ENCODE data around the gene ENC1. TPM values are rescaled to one million over a fixed set of nuclear protein-coding genes. Genes with fewer than 3 reads are reported as not detected.

The ENC1 gene
- total RNA-seq, 1 experiment from 2014 or later, result 51.5 TPM

DNA sequence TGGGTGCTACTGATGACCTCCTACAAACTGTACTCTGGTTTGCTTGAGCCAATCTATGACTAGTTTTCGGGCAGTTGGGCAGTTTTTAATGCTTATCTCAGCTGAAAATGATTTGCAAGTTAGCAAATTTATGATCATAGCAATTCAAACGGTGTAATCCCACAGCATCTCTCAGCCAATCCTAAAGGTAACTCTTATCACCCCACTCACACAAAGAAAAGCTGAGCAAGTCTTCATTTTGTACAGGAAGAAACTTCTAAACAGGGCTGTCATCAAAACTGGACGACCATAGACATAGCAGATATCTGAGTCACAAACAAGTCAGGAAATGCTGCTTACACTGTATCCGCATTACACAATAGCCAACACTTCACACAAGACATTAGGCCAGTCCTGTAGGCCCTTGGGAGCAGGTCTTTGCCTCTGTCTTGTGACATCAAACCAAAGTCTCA is 2.6 kb upstream of the ENC1 start:
- H3K4me3 ChIP-seq (ENCODE audit: insufficient read depth, low read depth, low read length), result no peak overlapping the region
- peaks cover 25% of the 10 kb centered on the region for H3K27me3 ChIP-seq (ENCODE audit: control insufficient read depth, insufficient read depth, low read length)
- H3K36me3 ChIP-seq (replicated peaks; ENCODE audit: control insufficient read depth, insufficient read depth, low read length), result no peaks in the 10 kb centered on the region
- no peak for DNase-seq

DNA sequence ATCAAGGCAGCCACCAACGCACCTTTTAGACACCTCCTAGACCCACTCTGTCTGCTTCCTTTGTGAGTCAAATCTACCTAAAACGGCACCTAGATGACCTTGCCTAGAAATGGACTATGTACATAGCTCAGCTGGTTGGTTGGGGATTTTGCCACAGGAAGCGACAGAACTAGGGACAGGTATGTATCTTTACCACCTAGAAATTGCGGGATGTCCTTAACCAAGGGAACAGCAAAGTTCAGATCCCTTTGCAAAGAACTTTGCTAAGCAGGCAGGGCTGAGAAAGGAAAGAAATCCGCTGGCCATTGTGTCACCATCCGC is 2.0 kb upstream of the ENC1 start:
- Histone ChIP-seq H3K27me3 (ENCODE audit: control insufficient read depth, insufficient read depth, low read length) (peaks cover 25% of the 10 kb centered on the region), H3K4me3 (ENCODE audit: insufficient read depth, low read depth, low read length) (no peak overlapping the region), H3K36me3 (replicated peaks; ENCODE audit: control insufficient read depth, insufficient read depth, low read length) (no peaks in the 10 kb centered on the region)
- DNase-seq, result no peak

DNA sequence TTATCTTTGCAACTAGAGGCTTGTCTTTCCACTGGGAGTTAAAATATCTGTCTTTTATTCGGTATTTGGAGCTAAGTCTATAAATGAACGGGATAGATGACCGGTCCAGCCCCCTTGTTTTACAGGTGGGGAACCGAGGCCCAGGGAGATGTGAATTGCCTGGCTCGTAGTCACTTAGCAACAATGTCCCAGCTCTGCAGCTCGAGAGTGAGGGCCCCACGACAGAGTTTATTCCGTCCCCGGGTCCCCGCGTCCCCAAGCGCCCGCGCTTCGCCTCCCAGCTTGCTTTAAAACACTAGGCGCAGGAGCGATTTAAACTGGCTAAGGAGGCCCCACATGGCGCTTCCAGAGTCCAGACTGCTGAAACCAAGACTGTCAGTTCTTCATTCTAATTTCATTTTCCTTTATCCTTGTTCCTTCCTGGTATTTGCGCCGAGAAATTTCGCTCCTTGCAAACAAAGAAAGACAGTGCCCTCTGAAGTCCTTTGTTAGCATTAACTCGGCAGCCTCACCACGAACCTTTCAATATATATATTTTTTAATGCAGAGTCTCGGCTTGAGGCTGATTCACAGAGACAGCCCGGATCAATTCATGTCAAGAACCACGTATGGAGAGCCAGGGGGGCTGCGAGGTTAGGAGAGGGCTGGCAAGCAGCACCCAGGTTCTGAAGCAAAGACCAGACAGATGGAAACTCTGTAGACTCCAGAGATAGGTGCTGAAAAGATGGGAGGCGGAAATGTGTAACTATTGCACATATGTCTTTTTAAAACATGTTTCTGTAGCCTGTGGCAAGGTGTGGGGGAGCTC is 1.4 kb upstream of the ENC1 start:
- Histone ChIP-seq H3K27me3 (ENCODE audit: control insufficient read depth, insufficient read depth, low read length) (peaks cover 25% of the 10 kb centered on the region), H3K36me3 (replicated peaks; ENCODE audit: control insufficient read depth, insufficient read depth, low read length) (no peaks in the 10 kb centered on the region), H3K4me3 (ENCODE audit: insufficient read depth, low read depth, low read length) (peak overlapping the region; percentile 96)
- peak; percentile 35 for DNase-seq

DNA sequence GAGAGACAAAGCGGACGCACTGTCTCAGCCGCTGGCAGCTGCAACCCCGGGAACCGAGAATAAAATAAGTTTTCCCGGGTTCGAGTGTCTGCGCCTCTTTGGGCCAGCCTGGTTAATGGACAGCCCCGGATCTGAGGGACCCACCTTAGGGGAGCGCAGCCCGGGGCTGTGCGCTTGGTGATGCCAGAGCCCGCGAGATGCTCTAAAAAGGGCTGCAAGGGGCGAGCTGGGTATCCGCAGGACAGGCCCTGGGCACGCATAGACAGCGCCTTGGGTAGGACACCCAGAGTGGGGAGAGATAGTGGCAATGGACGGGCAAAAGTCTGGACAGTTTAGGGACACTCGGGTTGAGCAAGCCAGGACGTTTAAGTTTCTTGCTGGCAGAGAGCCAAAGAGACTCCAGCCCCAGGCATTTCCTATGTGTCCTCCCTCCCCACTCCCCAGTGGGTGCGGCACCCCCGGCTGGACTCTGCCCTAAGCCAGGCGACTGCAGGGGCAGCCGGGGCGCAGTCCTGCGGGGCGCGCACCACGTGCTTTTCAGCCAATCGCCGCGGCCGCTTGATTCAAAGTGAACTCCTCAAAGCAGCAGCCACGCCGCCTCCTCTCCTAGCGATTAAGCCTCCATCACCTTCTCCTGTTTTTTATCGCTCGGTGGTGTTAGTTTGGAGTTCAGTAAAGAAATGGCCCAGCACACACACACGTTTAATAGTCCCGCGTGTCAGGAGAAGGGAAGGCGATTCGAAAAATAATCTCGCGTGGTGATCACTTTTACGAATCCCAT is 616 bp upstream of the ENC1 start:
- peak; percentile 80 for DNase-seq
- peak overlapping the region; percentile 96 for H3K4me3 ChIP-seq (ENCODE audit: insufficient read depth, low read depth, low read length)
- H3K36me3 ChIP-seq (replicated peaks; ENCODE audit: control insufficient read depth, insufficient read depth, low read length), result no peaks in the 10 kb centered on the region
- H3K27me3 ChIP-seq (ENCODE audit: control insufficient read depth, insufficient read depth, low read length), result peaks cover 25% of the 10 kb centered on the region

DNA sequence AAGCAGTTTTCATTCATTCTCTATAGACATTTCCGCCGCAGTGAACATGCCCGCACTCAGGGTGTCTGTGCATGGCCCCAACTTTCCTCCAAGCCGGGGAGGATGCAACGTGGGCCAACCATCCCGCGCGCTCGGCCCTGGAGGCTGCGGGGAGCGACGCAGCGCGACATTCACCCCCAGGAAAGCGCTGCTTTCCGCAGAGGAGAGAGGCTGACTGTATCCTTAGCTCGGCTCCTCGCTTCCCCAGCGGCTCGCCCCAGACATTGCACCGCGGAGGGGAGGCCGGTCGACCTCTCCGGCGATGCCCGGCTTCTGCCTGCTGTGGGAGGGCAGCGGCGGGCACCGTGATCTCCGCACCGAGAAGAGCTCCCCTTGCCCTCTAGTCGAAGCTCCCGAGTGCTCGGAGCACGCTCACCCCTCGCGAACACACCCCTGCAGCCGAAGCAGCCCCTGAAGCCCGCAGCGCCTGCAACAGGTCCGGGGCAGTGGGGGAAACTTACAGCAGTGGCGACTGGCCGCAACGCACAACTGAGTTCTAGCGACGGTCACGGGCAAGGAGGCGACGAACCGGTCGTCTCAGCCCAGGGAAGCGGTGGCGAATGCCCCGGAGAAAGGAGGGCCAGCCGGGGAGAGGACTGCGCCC is 600 bp downstream of the ENC1 start:
- H3K4me3 ChIP-seq (ENCODE audit: insufficient read depth, low read depth, low read length), result peak overlapping the region; percentile 96
- H3K36me3 ChIP-seq (replicated peaks; ENCODE audit: control insufficient read depth, insufficient read depth, low read length), result no peaks in the 10 kb centered on the region
- DNase-seq, result peak; percentile 72
- H3K27me3 ChIP-seq (ENCODE audit: control insufficient read depth, insufficient read depth, low read length), result peaks cover 25% of the 10 kb centered on the region

DNA sequence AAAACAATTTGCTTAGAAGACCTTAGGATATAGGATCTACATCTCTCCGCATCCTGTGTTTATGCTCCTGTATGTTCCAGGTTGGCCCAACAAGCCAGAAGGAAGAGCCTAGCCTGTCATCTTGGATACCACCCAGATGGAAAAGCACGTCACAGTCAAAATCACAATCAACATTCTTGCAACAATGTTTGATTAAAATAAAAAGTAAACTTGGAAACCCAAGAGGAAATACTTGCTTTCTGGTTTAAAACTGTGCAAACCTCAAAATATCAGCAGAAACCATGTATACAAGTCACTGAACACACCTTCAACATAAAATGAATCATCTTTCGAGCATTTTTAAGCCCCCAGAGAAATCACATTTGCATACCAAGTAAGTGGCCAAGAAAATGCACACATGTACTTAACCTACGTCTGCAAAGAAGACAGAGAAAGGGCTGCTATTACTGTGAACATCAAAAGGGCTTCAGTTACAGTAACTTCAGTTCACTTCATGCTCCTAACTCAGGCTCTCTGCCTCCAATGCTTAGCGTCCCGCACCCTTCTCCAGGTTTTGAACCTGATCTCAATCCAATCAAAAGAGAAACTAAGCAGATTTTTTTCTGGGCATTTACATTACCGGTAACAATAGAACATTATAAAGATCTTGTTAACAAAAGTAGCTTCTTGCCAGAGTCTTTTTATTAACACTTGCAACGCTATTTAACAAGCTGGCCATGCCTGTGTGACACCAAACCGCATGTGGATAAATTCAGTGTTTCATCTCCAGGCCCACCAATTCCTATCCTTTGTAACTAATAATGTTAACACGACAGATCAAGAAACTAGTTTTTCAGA is 1.3 kb downstream of the ENC1 start:
- Histone ChIP-seq H3K27me3 (ENCODE audit: control insufficient read depth, insufficient read depth, low read length) (peaks cover 25% of the 10 kb centered on the region), H3K4me3 (ENCODE audit: insufficient read depth, low read depth, low read length) (peak overlapping the region; percentile 96), H3K36me3 (replicated peaks; ENCODE audit: control insufficient read depth, insufficient read depth, low read length) (no peaks in the 10 kb centered on the region)
- DNase-seq, result no peak

DNA sequence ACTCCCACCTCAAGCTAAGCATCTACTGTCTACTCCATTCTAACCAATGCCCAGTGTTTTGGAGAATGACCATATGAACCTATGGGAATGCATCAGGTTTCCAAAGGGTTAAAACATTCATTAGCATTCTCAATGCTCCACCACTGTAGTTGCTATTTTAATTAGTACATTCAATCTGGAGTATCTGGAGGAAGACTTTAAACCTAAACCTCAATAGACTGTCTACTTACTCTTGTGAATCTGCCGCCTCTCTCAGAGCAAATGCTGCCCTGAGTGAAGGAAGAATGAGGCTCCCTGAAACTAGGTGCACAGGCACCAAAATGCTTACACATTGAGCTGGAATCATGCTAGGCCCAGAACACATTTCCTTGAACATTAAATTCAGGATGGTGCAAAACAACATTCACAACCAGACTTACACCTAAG is 2.0 kb downstream of the ENC1 start:
- no peak for DNase-seq
- Histone ChIP-seq H3K4me3 (ENCODE audit: insufficient read depth, low read depth, low read length) (peak overlapping the region; percentile 96; the same call in 1 of the 2 replicates), H3K36me3 (replicated peaks; ENCODE audit: control insufficient read depth, insufficient read depth, low read length) (no peaks in the 10 kb centered on the region), H3K27me3 (ENCODE audit: control insufficient read depth, insufficient read depth, low read length) (peaks cover 23% of the 10 kb centered on the region)

DNA sequence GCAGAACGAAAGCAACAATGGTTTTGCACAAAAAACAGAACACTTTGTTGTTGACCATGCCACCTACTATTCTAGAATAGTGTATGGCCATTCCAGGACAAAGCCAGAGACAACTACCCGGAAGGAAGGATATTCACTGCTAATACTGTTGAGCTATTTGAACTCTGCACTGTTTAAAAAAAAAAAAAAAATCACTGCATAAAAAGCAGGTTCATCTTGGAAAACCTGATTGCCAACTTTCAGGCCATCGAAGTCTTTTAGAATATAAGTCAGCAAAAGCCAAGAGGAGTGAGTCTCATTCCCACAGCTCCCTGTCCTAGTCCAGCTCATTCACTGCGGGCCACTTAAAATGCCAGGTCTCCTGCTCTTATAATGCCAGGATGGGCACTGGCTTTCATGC is 4.0 kb downstream of the ENC1 start:
- Histone ChIP-seq H3K36me3 (replicated peaks; ENCODE audit: control insufficient read depth, insufficient read depth, low read length) (no peaks in the 10 kb centered on the region), H3K4me3 (ENCODE audit: insufficient read depth, low read depth, low read length) (no peak overlapping the region), H3K27me3 (ENCODE audit: control insufficient read depth, insufficient read depth, low read length) (peaks cover 13% of the 10 kb centered on the region; the same call in 1 of the 2 replicates)
- no peak for DNase-seq

DNA sequence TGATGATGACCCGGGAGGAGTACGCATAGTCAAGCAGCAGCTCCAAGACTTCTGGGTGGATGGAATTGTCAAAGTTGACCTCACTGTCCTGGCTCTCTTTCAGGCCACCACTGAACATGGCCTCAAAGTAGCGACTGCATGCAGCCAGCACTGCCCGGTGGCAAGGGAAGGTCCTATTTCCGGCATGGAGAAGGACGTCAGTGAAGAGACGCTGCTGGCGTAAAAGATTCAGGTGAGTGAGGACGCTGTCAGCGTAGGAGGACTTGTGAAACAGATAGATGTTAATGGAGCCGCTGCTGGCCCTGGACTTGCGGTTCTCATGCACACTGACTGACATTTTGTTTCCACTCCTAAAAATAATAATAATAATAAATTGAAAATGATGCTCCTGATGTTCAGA is 4.4 kb downstream of the ENC1 start:
- peaks cover 13% of the 10 kb centered on the region; the same call in 1 of the 2 replicates for H3K27me3 ChIP-seq (ENCODE audit: control insufficient read depth, insufficient read depth, low read length)
- no peak overlapping the region for H3K4me3 ChIP-seq (ENCODE audit: insufficient read depth, low read depth, low read length)
- no peak for DNase-seq
- no peaks in the 10 kb centered on the region for H3K36me3 ChIP-seq (replicated peaks; ENCODE audit: control insufficient read depth, insufficient read depth, low read length)

DNA sequence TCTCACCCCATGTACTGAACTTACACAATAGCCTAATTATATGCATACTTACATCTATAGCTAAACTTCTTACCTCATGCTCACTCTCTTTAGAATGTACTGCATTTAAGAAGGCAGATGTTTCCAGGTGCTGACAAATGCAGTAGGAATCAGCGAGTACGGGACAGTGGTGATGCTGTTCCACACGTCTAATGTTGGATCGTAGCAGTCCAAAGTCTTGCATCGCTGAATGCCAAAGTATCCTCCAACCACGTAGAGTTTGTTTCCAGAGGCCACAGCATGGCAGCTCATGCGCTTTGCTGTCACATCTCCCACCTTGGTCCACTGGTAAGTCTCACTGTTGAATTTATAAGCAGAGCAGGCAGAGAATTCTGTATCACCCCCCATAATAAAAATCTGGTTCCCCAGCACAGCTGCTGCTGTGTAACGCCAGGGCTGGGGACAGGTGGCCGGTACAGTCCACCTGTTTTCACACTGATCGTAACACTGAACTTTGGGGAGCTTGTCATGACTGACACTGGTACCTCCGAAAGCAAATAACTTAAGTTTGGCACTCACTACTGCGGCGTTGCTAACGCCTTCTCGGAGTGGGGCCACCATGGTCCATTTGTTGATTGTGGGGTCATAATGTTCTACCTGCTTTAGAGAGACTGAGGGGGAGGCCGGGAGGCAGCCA is 5.8 kb downstream of the ENC1 start:
- H3K27me3 ChIP-seq (ENCODE audit: control insufficient read depth, insufficient read depth, low read length), result peaks cover 10% of the 10 kb centered on the region; the same call in 1 of the 2 replicates
- DNase-seq, result no peak
- no peak overlapping the region for H3K4me3 ChIP-seq (ENCODE audit: insufficient read depth, low read depth, low read length)
- H3K36me3 ChIP-seq (replicated peaks; ENCODE audit: control insufficient read depth, insufficient read depth, low read length), result no peaks in the 10 kb centered on the region

DNA sequence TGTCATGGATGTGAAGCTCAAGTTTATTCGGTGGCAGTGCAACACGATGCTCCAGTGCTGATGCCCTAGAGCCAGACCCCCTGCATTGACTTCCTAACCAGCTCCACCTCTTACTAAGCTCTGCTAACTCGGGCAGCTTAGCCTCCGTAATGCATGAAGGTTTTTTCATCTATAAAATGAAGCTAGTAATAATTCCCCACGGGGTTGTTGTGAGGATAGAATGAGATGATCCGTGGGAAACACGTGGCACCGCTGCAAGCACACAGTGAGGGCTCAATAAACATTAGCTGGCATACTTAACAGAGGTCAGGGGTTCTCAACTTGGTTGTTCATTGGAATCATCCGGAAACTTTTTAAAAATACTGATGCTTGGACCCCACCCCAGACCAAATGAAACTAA is 6.8 kb downstream of the ENC1 start:
- Histone ChIP-seq H3K36me3 (replicated peaks; ENCODE audit: control insufficient read depth, insufficient read depth, low read length) (no peaks in the 10 kb centered on the region), H3K4me3 (ENCODE audit: insufficient read depth, low read depth, low read length) (no peak overlapping the region)
- no peak for DNase-seq

DNA sequence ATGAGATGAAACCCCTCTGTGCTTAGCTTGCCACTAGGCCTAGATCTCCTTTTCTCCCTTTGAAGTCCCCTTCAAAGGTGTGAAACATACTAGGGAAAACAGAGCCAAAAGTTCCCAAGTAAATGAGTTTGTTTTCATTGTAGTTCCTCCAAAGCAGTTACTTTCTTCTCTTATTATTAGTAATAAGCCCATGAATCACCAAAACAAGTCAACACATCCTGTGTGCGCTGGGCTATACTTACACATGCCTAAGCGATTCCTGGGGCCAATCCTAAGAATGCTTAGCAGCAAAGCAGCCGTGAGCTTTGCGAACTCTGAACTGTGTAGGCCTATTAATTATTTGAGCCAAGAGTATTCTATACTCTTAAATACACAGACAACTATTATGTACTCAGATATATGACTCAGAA is 7.6 kb downstream of the ENC1 start:
- no peak for DNase-seq
- no peaks in the 10 kb centered on the region for H3K36me3 ChIP-seq (replicated peaks; ENCODE audit: control insufficient read depth, insufficient read depth, low read length)
- no peak overlapping the region for H3K4me3 ChIP-seq (ENCODE audit: insufficient read depth, low read depth, low read length)
- no peaks in the 10 kb centered on the region for H3K27me3 ChIP-seq (ENCODE audit: control insufficient read depth, insufficient read depth, low read length)

More for the DNA sequence above, 6.8 kb downstream of the ENC1 start:
- H3K27me3 ChIP-seq (ENCODE audit: control insufficient read depth, insufficient read depth, low read length), result peaks cover 1% of the 10 kb centered on the region; the same call in 1 of the 2 replicates

DNA sequence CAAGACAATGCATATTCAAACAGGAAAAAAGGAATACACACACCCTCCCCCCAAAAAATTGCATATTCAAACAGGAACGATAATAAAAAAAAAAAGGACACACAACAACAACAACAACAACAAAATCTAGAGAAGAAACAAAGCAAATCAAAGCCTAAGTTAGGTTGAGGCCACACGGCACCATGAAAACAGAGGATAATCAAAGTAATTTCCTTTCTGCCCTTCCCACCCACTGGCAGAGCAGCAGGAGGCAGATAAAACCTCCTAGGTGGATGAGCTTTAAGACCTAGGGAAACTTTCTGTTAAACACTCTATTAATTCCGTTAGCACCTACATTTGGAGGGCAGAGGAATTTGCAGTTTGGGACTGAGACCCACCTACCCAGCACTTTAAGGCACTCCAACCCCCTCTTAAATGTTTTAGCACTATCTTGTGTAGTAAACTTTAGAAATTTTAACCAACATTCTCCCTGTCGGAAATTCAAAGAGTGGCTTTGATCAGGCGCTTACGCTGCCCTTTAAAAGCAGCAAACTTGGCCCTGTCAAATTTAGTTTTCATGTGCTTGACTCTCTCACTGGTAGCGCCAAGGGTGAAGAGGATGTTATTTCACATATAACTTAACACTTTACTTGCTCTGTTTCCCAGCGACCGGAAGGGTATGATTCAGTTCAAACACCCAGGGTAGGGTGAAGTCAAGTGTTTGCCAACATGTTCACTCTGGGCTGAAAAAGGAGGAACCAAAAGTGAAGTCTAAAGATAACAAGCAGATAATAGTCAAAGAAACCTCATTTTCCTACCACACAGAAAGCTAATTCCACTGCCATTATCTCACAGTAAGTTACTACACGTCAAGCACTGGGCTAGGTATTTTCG is 9.2 kb downstream of the ENC1 start:
- peak; percentile 48 for DNase-seq
- H3K27me3 ChIP-seq (ENCODE audit: control insufficient read depth, insufficient read depth, low read length), result no peaks in the 10 kb centered on the region
- H3K36me3 ChIP-seq (replicated peaks; ENCODE audit: control insufficient read depth, insufficient read depth, low read length), result no peaks in the 10 kb centered on the region
- no peak overlapping the region for H3K4me3 ChIP-seq (ENCODE audit: insufficient read depth, low read depth, low read length)

All from H7 (cell line).